Spleen (tissue), 7 donors: ENCODE data around the gene YIPF2.

ENCODE experiments used
- POLR2A ChIP-seq, 3 donors: fragments of 450-650 bp; IDR thresholded peaks; one replicate each; pipeline ENCODE4 v1.5.1; 2017; ENCODE audit warnings: antibody characterized with exemption in 3 of 3, mild to moderate bottlenecking in 1 of 3
- TF ChIP-seq, protein P1 (sequence below), 11 experiments: fragments of 200-600 bp in 7 of 11; fragments of 450-650 bp in 4 of 11; sonication (generic) in 4 of 11; IDR thresholded peaks in 8 of 11; conservative IDR thresholded peaks in 3 of 11; 1 replicate in 7 of 11; 2 replicates in 4 of 11; pipeline versions ENCODE4 v1.4.0 to v1.8.0; 2016 to 2021; ENCODE audit warnings: antibody characterized with exemption in 11 of 11, inconsistent platforms in 4 of 11, mild to moderate bottlenecking in 1 of 11
- donor health status: DM: no; HTN: no; CAD: no; lungs with moderate emphysema.
- donor health status: DM: no; HTN: no; CAD: no.
- donor health status: DM: no; HTN: no; CAD: no.

DNA sequence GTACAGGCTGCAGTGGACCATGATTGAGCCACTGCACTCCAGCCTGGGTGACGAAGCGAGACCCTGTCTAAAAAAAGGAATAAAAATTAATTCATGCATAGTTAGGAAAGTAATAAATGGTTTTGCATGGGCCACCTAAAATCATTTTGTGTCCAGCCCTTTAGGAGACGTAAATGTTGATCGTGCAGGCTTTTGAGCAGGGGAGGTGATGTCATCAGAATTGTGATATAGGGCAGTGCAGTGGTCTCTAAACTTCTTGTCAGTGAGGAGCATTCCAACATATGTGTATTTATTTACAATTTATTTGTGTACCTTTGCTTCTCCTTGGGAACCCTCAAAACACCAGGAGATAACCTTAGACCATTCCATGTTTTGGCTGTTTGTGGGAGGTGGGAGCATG is 35.4 kb upstream of the YIPF2 start:
- TF ChIP-seq, protein P1, sequence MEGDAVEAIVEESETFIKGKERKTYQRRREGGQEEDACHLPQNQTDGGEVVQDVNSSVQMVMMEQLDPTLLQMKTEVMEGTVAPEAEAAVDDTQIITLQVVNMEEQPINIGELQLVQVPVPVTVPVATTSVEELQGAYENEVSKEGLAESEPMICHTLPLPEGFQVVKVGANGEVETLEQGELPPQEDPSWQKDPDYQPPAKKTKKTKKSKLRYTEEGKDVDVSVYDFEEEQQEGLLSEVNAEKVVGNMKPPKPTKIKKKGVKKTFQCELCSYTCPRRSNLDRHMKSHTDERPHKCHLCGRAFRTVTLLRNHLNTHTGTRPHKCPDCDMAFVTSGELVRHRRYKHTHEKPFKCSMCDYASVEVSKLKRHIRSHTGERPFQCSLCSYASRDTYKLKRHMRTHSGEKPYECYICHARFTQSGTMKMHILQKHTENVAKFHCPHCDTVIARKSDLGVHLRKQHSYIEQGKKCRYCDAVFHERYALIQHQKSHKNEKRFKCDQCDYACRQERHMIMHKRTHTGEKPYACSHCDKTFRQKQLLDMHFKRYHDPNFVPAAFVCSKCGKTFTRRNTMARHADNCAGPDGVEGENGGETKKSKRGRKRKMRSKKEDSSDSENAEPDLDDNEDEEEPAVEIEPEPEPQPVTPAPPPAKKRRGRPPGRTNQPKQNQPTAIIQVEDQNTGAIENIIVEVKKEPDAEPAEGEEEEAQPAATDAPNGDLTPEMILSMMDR (IDR thresholded peaks at IDR 0.05 in 8 of 11, conservative IDR thresholded peaks at IDR 0.05 in 3 of 11), result no peak
- TF ChIP-seq POLR2A (IDR thresholded peaks at IDR 0.05), result no peak
